H1 (cell line): ENCODE data around the gene CLBA1. TPM values are rescaled to one million over a fixed set of nuclear protein-coding genes. Genes with fewer than 3 reads are reported as not detected.

ENCODE experiments used
- CTCF ChIA-PET: fragments of 300-600 bp; sonication (Branson Sonifier 250); formaldehyde crosslinking; loops from one replicate; lab custom pipeline; 2021; ENCODE audit not compliant: partially characterized antibody; lab: Charles Lee
- POLR2A ChIA-PET: fragments of 300-600 bp; sonication (Branson Sonifier 250); formaldehyde crosslinking; loops from one replicate; lab custom pipeline; 2021; ENCODE audit warnings: inconsistent platforms; ENCODE audit not compliant: partially characterized antibody; lab: Charles Lee
- DNase-seq, 2 experiments: peaks; one replicate each; pipeline versions ENCODE4 v3.0.0 to v3.0.0-alpha.2; 2010 to 2022; ENCODE audit warnings: low spot score in 2 of 2, low read depth in 1 of 2, mixed read lengths in 1 of 2
- FAIRE-seq: peaks from 2 replicates; lab custom pipeline; 2011; peaks lifted over from hg19 to GRCh38; lab: Jason Lieb, UNC
- H2AFZ ChIP-seq: 2 replicates; pipeline ENCODE4 v1.8.1; 2012; ENCODE audit warnings: low read length, inconsistent platforms
- H2AK5ac ChIP-seq: 2 replicates; pipeline ENCODE4 v1.6.1; 2013; ENCODE audit warnings: low read depth, low read length
- H2BK120ac ChIP-seq: replicated peaks from 2 replicates; pipeline ENCODE3; 2013; ENCODE audit warnings: low read depth, low read length, inconsistent platforms
- H2BK12ac ChIP-seq: 2 replicates; pipeline ENCODE4 v1.6.1; 2013; ENCODE audit warnings: low read depth, low read length
- H2BK15ac ChIP-seq: 2 replicates; pipeline ENCODE4 v1.6.1; 2013; ENCODE audit warnings: low read length
- H2BK20ac ChIP-seq: 2 replicates; pipeline ENCODE4 v1.6.1; 2013; ENCODE audit warnings: low read length
- H2BK5ac ChIP-seq: 2 replicates; pipeline ENCODE4 v1.6.1; 2013; ENCODE audit warnings: low read depth, low read length
- H3K14ac ChIP-seq: 2 replicates; pipeline ENCODE4 v1.6.1; 2013; ENCODE audit warnings: inconsistent platforms; ENCODE audit not compliant: insufficient read length
- H3K18ac ChIP-seq: 2 replicates; pipeline ENCODE4 v1.6.1; 2013; ENCODE audit warnings: low read length; ENCODE audit errors: extremely low read depth
- H3K23ac ChIP-seq: 2 replicates; pipeline ENCODE4 v1.6.1; 2013; ENCODE audit warnings: inconsistent platforms; ENCODE audit not compliant: insufficient read length
- H3K23me2 ChIP-seq: 2 replicates; pipeline ENCODE4 v1.6.1; 2013; ENCODE audit warnings: low read depth, low read length
- H3K27ac ChIP-seq: 2 replicates; pipeline ENCODE4 v1.6.1; 2011; ENCODE audit warnings: low read depth, low read length, inconsistent platforms
- H3K27me3 ChIP-seq, 4 experiments: replicated peaks in 1 of 4; 1 replicate in 1 of 4; 2 replicates in 3 of 4; pipeline versions ENCODE4 v1.6.1 to v1.8.1; 2011 to 2013; ENCODE audit warnings: low read length in 3 of 4, mild to moderate bottlenecking in 3 of 4, inconsistent platforms in 2 of 4, mixed read lengths in 2 of 4, moderate library complexity in 1 of 4; ENCODE audit not compliant: control insufficient read depth in 3 of 4, insufficient read depth in 3 of 4; ENCODE audit errors: extremely low read depth in 1 of 4
- H3K36me3 ChIP-seq, 4 experiments: 2 replicates each; pipeline versions ENCODE4 v1.6.1 to v1.8.1; 2011 to 2013; ENCODE audit warnings: mild to moderate bottlenecking in 4 of 4, low read length in 3 of 4, moderate library complexity in 2 of 4, control low read depth in 1 of 4, inconsistent platforms in 1 of 4; ENCODE audit not compliant: insufficient read depth in 4 of 4, control insufficient read depth in 2 of 4
- H3K4ac ChIP-seq: replicated peaks from 2 replicates; pipeline ENCODE3; 2013; ENCODE audit warnings: low read length, low read depth, mixed read lengths, inconsistent platforms; ENCODE audit not compliant: insufficient read length
- H3K4me1 ChIP-seq, 4 experiments: replicated peaks in 1 of 4; 1 replicate in 1 of 4; 2 replicates in 3 of 4; pipeline versions ENCODE4 v1.6.1 to v1.8.1; 2011 to 2013; ENCODE audit warnings: low read length in 3 of 4, inconsistent platforms in 2 of 4, mixed read lengths in 1 of 4; ENCODE audit not compliant: insufficient read depth in 4 of 4, control insufficient read depth in 3 of 4
- H3K4me2 ChIP-seq, 2 experiments: 2 replicates each; pipeline versions ENCODE4 v1.6.1 to v1.8.1; 2011 to 2013; ENCODE audit warnings: low read depth in 2 of 2, low read length in 2 of 2, control low read depth in 1 of 2, inconsistent platforms in 1 of 2, mild to moderate bottlenecking in 1 of 2; ENCODE audit not compliant: insufficient read depth in 1 of 2
- H3K4me3 ChIP-seq, 4 experiments: fragments of 200-600, 300-600 bp in 1 of 4; sonication (generic), shearing (Covaris generic), sonication (Bioruptor Twin) in 1 of 4; 2 replicates each; pipeline versions ENCODE4 v1.5.1 to v1.8.1; 2011 to 2016; ENCODE audit warnings: low read length in 4 of 4, low read depth in 3 of 4, control low read depth in 2 of 4, inconsistent platforms in 2 of 4, mild to moderate bottlenecking in 2 of 4, mixed read lengths in 1 of 4, moderate library complexity in 1 of 4; ENCODE audit not compliant: insufficient read depth in 2 of 4; ENCODE audit errors: extremely low read depth in 1 of 4
- H3K56ac ChIP-seq: replicated peaks from 2 replicates; pipeline ENCODE3; 2013; ENCODE audit warnings: low read depth, mild to moderate bottlenecking, mixed read lengths, low read length, inconsistent platforms; ENCODE audit not compliant: insufficient read length
- H3K79me1 ChIP-seq: 2 replicates; pipeline ENCODE4 v1.6.1; 2013; ENCODE audit warnings: low read depth, low read length, control low read depth
- H3K79me2 ChIP-seq, 2 experiments: 2 replicates each; pipeline versions ENCODE4 v1.6.1 to v1.8.1; 2012 to 2013; ENCODE audit warnings: low read length in 2 of 2, mild to moderate bottlenecking in 2 of 2, inconsistent platforms in 1 of 2; ENCODE audit not compliant: insufficient read depth in 2 of 2, control insufficient read depth in 1 of 2
- H3K9ac ChIP-seq, 4 experiments: replicated peaks in 1 of 4; 1 replicate in 1 of 4; 2 replicates in 3 of 4; pipeline versions ENCODE4 v1.6.1 to v1.8.1; 2011 to 2013; ENCODE audit warnings: low read depth in 3 of 4, low read length in 3 of 4, control low read depth in 2 of 4, mild to moderate bottlenecking in 2 of 4, moderate library complexity in 2 of 4, inconsistent platforms in 1 of 4; ENCODE audit errors: extremely low read depth in 1 of 4
- H3K9me3 ChIP-seq, 2 experiments: 2 replicates each; pipeline versions ENCODE4 v1.6.1 to v1.8.1; 2012 to 2013; ENCODE audit warnings: mild to moderate bottlenecking in 2 of 2, moderate library complexity in 2 of 2, control low read depth in 1 of 2, inconsistent platforms in 1 of 2, low read depth in 1 of 2, low read length in 1 of 2, mixed read lengths in 1 of 2; ENCODE audit not compliant: insufficient read depth in 2 of 2
- H4K20me1 ChIP-seq, 2 experiments: replicated peaks in 1 of 2; 2 replicates each; pipeline versions ENCODE3 to v1.8.1; 2011 to 2013; ENCODE audit warnings: inconsistent platforms in 2 of 2, low read length in 2 of 2, mild to moderate bottlenecking in 1 of 2; ENCODE audit not compliant: insufficient read depth in 2 of 2, control insufficient read depth in 1 of 2
- H4K5ac ChIP-seq: 2 replicates; pipeline ENCODE4 v1.6.1; 2013; ENCODE audit warnings: low read length, low read depth, mixed read lengths, inconsistent platforms; ENCODE audit not compliant: insufficient read length
- H4K8ac ChIP-seq: 2 replicates; pipeline ENCODE4 v1.8.0; 2013; ENCODE audit warnings: mild to moderate bottlenecking, moderate library complexity, low read length, inconsistent platforms; ENCODE audit not compliant: insufficient read depth; ENCODE audit errors: extremely low read depth
- H4K91ac ChIP-seq: replicated peaks from 2 replicates; pipeline ENCODE3; 2013; ENCODE audit warnings: low read length, mixed read lengths, inconsistent platforms; ENCODE audit not compliant: insufficient read length
- CREB1 ChIP-seq: IDR thresholded peaks from 2 replicates; pipeline ENCODE4 v1.6.1; 2012; ENCODE audit warnings: inconsistent platforms
- WGBS, 2 experiments: shearing (Covaris generic) in 1 of 2; methylation state at CpG; one replicate each; pipeline versions ENCODE4 v1.1.6 to v1.1.7; 2013 to 2015; ENCODE audit warnings: low lambda C conversion rate in 2 of 2, mixed read lengths in 2 of 2, inconsistent platforms in 1 of 2, low coverage in 1 of 2, missing lambda C conversion rate in 1 of 2; ENCODE audit not compliant: insufficient replicate concordance in 2 of 2, insufficient coverage in 1 of 2, insufficient read length in 1 of 2; ENCODE audit errors: extremely low coverage in 1 of 2, missing lambda C conversion rate in 1 of 2; 5-methylcytosine and 5-hydroxymethylcytosine counted together
- polyA plus RNA-seq, 7 experiments: library from polyadenylated mRNA; depleted of rRNA in 3 of 7; stranded (reverse) in 5 of 7; unstranded in 2 of 7; fragments of >200 nt in 5 of 7; fragments of 200-250 nt in 2 of 7; gene quantifications; 1 replicate in 5 of 7; 2 replicates in 1 of 7; 4 replicates in 1 of 7; pipeline versions ENCODE4 v1.2.1 to v1.2.3, GENCODE V29; 2011 to 2013; ENCODE audit warnings: missing spikeins in 2 of 7, mixed read lengths in 2 of 7
- total RNA-seq: library from RNA; stranded (reverse); fragmentation: NEBNext Ultra II Directional; extraction: Animal tissue kit (Norgen Biotek cat#: 25700); gene quantifications from 2 replicates; pipeline ENCODE4 v1.2.1, GENCODE V29; 2021

Gene CLBA1
- total and polyA plus RNA-seq, 2 of the 8 experiments (the other 6 are each of a cell fraction or from before 2014, with no cell fraction given) = 1.6 to 2.4 TPM

DNA sequence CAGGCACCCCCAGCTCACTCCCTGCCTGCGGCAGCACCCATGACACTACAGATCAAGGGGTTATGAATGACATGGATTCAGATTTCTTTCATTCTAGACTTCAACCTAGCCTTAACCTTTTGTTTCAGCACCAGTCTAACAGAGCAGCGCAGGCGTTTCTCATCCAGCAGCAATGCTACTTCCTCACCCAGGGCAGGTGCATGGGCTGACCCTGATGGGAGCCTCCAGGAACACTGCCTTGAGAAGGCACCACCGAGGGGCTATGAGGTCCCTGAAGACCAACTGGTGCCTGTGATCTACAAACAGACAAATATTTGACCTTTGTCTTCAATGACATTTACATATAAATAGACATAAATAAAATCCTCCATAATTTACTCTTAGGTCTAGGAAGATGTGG lies 24.5 kb downstream of the CLBA1 start:
- H3K23me2 ChIP-seq = no peaks in the 10 kb centered on the region
- no peak overlapping the region for H2BK15ac ChIP-seq
- H3K79me1 ChIP-seq = peaks cover 9% of the 10 kb centered on the region
- peaks cover under 1 to 4% (median 1%) of the 10 kb centered on the region in 4 experiments; a peak in 5 of 7 replicates for H3K4me1 ChIP-seq
- no peak overlapping the region for H3K23ac ChIP-seq
- no peak for DNase-seq
- H2AK5ac ChIP-seq = no peak overlapping the region
- no peak for TF ChIP-seq CREB1
- TF ChIP-seq, all 59 proteins: peak for 0
- H3K27ac ChIP-seq = no peak overlapping the region
- no peak overlapping the region for H2BK5ac ChIP-seq
- H4K20me1 ChIP-seq = peaks cover 32 to 60% of the 10 kb centered on the region in 2 experiments
- H3K14ac ChIP-seq = no peak overlapping the region
- no peak overlapping the region for H4K91ac ChIP-seq
- H3K4me2 ChIP-seq = no peak overlapping the region
- peaks cover 12 to 35% (median 25%) of the 10 kb centered on the region in 4 experiments; a peak in 7 of 8 replicates for H3K36me3 ChIP-seq
- no peak for FAIRE-seq
- H2BK120ac ChIP-seq = no peak overlapping the region
- no peak overlapping the region for H3K56ac ChIP-seq
- H3K27me3 ChIP-seq = no peaks in the 10 kb centered on the region
- H3K4ac ChIP-seq = no peak overlapping the region
- ChIA-PET CTCF (interaction anchor here (0.6 to 1.4 kb wide), 3 partner anchors 9 to 63 kb away, joined by 3 to 4 read pairs (median 3); no protein-coding TSS in a partner anchor), POLR2A (no interaction called here)
- no peak overlapping the region for H3K9ac ChIP-seq
- H2AFZ ChIP-seq = no peak overlapping the region
- no peak overlapping the region for H3K4me3 ChIP-seq
- no peak overlapping the region for H4K8ac ChIP-seq
- no peak overlapping the region for H3K18ac ChIP-seq
- H2BK20ac ChIP-seq = no peak overlapping the region
- peaks cover 25 to 50% of the 10 kb centered on the region in 2 experiments for H3K79me2 ChIP-seq
- H3K9me3 ChIP-seq = no peaks in the 10 kb centered on the region
- H2BK12ac ChIP-seq = no peak overlapping the region
- 89% methylated on average over 4 of the region's 4 CpGs; no CpG with 5 or more reads in 1 of the 2 experiments for WGBS, 2 experiments
- no peak overlapping the region for H4K5ac ChIP-seq
